Ishikawa (cell line): ENCODE data around the gene SH2D3C.

Experiments
- CREB1 ChIP-seq: IDR thresholded peaks from 2 replicates; pipeline ENCODE4 v1.6.1; 2012; ENCODE audit warnings: low read depth
- EP300 ChIP-seq: IDR thresholded peaks from 2 replicates; pipeline ENCODE4 v1.6.1; 2012; ENCODE audit warnings: borderline replicate concordance
- FOXM1 ChIP-seq: IDR thresholded peaks from 2 replicates; pipeline ENCODE4 v1.6.1; 2012; ENCODE audit warnings: low read depth, borderline replicate concordance
- MAX ChIP-seq: IDR thresholded peaks from 2 replicates; pipeline ENCODE4 v1.6.1; 2012
- RAD21 ChIP-seq: IDR thresholded peaks from 2 replicates; pipeline ENCODE4 v1.6.1; 2012; ENCODE audit warnings: low read depth
- REST ChIP-seq: IDR thresholded peaks from 2 replicates; pipeline ENCODE4 v1.6.1; 2012; ENCODE audit warnings: low read depth, mild to moderate bottlenecking
- TAF1 ChIP-seq: IDR thresholded peaks from 2 replicates; pipeline ENCODE4 v1.6.1; 2012; ENCODE audit warnings: low read depth, mild to moderate bottlenecking
- USF1 ChIP-seq: IDR thresholded peaks from 2 replicates; pipeline ENCODE4 v1.6.1; 2012
- YY1 ChIP-seq: IDR thresholded peaks from 2 replicates; pipeline ENCODE4 v1.6.1; 2012; ENCODE audit warnings: low read depth
- ZBTB7A ChIP-seq: IDR thresholded peaks from 2 replicates; pipeline ENCODE4 v1.6.1; 2012; ENCODE audit warnings: low read depth

GRCh38 chr9:127796225-127796813 is 17.9 kb upstream of the SH2D3C start:
- TF ChIP-seq FOXM1 (no peak), TAF1 (no peak), YY1 (no peak), MAX (no peak), ZBTB7A (no peak), USF1 (no peak), EP300 (no peak), RAD21 (no peak), REST (no peak), CREB1 (no peak)
